Cardiac septum (tissue), 1 donor: Measurements from ENCODE around the gene SPDYE18. TPM values are rescaled to one million over a fixed set of nuclear protein-coding genes. Genes with fewer than 3 reads are reported as not detected.
"Not testable (repeated sequence)": the region's sequence is repeated elsewhere in the genome, so short reads cannot be mapped to it uniquely, and the experiment has no call there.

ENCODE experiments used
- DNase-seq: peaks from one replicate; pipeline ENCODE4 v3.0.0-alpha.2; 2020; ENCODE audit warnings: low spot score
- intact Hi-C: fragments of 100-400 bp; cut with DNase I; formaldehyde crosslinking; loops from one replicate; pipeline ENCODE4 v1.14.0; 2022
- long read RNA-seq: library from polyadenylated mRNA; unstranded; transcript quantifications from one replicate; pipeline ENCODE4 v2.0.0, GENCODE V29; 2021
- total RNA-seq: library from RNA; stranded (reverse); fragmentation: NEBNext Ultra II Directional; extraction: Animal tissue kit (Norgen Biotek cat#: 25700); gene quantifications from one replicate; pipeline ENCODE4 v1.2.1, GENCODE V29; 2021
- donor health status: DM: no; HTN: no; CAD: no.

The SPDYE18 gene
- 0.51 TPM for total RNA-seq
- long read RNA-seq, partial matches to known transcripts = 0 of 4 reads
- long read RNA-seq, other reads (novel, unspliced or antisense) = 4 of 4 reads

GRCh38 chr7:77062557-77062956, at the start of gene SPDYE18:
TSS of gene SPDYE18 (minus strand) at chr7:77062558. CDS start at chr7:77060512, 2,046 bp downstream.
- intact Hi-C loops, DNase-seq: not testable (repeated sequence)

- DNase-seq, intact Hi-C loops: not testable (repeated sequence)
Observed at GRCh38 chr7:77108362-77108761, 46.0 kb upstream of the SPDYE18 start.

GRCh38 chr7:77107659-77108058, 45.3 kb upstream of the SPDYE18 start:
- DNase-seq, intact Hi-C loops: not testable (repeated sequence)

GRCh38 chr7:77105904-77106303, 43.5 kb upstream of the SPDYE18 start:
- DNase-seq, intact Hi-C loops: not testable (repeated sequence)

GRCh38 chr7:77102671-77103070, 40.3 kb upstream of the SPDYE18 start:
- intact Hi-C loops, DNase-seq: not testable (repeated sequence)

GRCh38 chr7:77101187-77101586, 38.8 kb upstream of the SPDYE18 start:
- intact Hi-C loops = not testable (repeated sequence)

GRCh38 chr7:77100501-77100900, 38.1 kb upstream of the SPDYE18 start:
- DNase-seq, intact Hi-C loops: not testable (repeated sequence)

More at GRCh38 chr7:77101187-77101586, 38.8 kb upstream of the SPDYE18 start:
- not testable (repeated sequence) for DNase-seq

GRCh38 chr7:77092301-77092700, 29.9 kb upstream of the SPDYE18 start:
- DNase-seq, intact Hi-C loops: not testable (repeated sequence)

- DNase-seq, intact Hi-C loops: not testable (repeated sequence)
Observed at GRCh38 chr7:77082192-77082591, 19.8 kb upstream of the SPDYE18 start.

- DNase-seq, intact Hi-C loops: not testable (repeated sequence)
Observed at GRCh38 chr7:77080236-77080635, 17.9 kb upstream of the SPDYE18 start.

GRCh38 chr7:77079624-77080023, 17.3 kb upstream of the SPDYE18 start:
- intact Hi-C loops, DNase-seq: not testable (repeated sequence)

- intact Hi-C loops = not testable (repeated sequence)
Observed at GRCh38 chr7:77079112-77079511, 16.8 kb upstream of the SPDYE18 start.

GRCh38 chr7:77077060-77077459, 14.7 kb upstream of the SPDYE18 start:
- intact Hi-C loops = not testable (repeated sequence)

More at GRCh38 chr7:77079112-77079511, 16.8 kb upstream of the SPDYE18 start:
- not testable (repeated sequence) for DNase-seq

GRCh38 chr7:77074786-77075396, 12.5 kb upstream of the SPDYE18 start:
- DNase-seq, intact Hi-C loops: not testable (repeated sequence)

More at GRCh38 chr7:77077060-77077459, 14.7 kb upstream of the SPDYE18 start:
- not testable (repeated sequence) for DNase-seq

- DNase-seq, intact Hi-C loops: not testable (repeated sequence)
Observed at GRCh38 chr7:77071108-77071507, 8.8 kb upstream of the SPDYE18 start.

- intact Hi-C loops, DNase-seq: not testable (repeated sequence)
Observed at GRCh38 chr7:77065869-77066268, 3.5 kb upstream of the SPDYE18 start.

GRCh38 chr7:77063732-77064131, 1.4 kb upstream of the SPDYE18 start:
- intact Hi-C loops, DNase-seq: not testable (repeated sequence)

GRCh38 chr7:77032261-77032660, 30.1 kb downstream of the SPDYE18 start, which contains the start of gene SPDYE17:
TSS of gene SPDYE17 (minus strand) at chr7:77032361. CDS start at chr7:77030570, 1,791 bp downstream.
- DNase-seq, intact Hi-C loops: not testable (repeated sequence)

GRCh38 chr7:77026349-77026748, 36.0 kb downstream of the SPDYE18 start:
- DNase-seq, intact Hi-C loops: not testable (repeated sequence)

GRCh38 chr7:77010074-77010680, 52.2 kb downstream of the SPDYE18 start:
- DNase-seq, intact Hi-C loops: not testable (repeated sequence)
